Measurements from ENCODE around the gene RALGAPB.

- TF ChIP-seq CTCF (IDR thresholded peaks at IDR 0.05) (no peak), POLR2A (IDR thresholded peaks at IDR 0.05) (no peak)
Measured at GRCh38 chr20:38519426-38519825, 46.8 kb downstream of the RALGAPB start.

Data from breast epithelium (tissue), 3 donors.